OCI-LY1 (cell line): Measurements from ENCODE around the gene CAPN10.

Experiments used
- EZH2 ChIP-seq: fragments of 200-600 bp; sonication (generic), shearing (Covaris generic); IDR thresholded peaks from 2 replicates; pipeline ENCODE4 v1.8.0; 2017; ENCODE audit warnings: borderline replicate concordance, mixed run types, mild to moderate bottlenecking, antibody characterized with exemption, low read length, moderate library complexity, mixed read lengths
- TF ChIP-seq, protein P1 (sequence below): fragments of 200-600 bp; sonication (generic), shearing (Covaris generic); IDR thresholded peaks from 2 replicates; pipeline ENCODE4 v1.5.1; 2017; ENCODE audit warnings: mild to moderate bottlenecking, antibody characterized with exemption, low read length, moderate library complexity, mixed read lengths

DNA sequence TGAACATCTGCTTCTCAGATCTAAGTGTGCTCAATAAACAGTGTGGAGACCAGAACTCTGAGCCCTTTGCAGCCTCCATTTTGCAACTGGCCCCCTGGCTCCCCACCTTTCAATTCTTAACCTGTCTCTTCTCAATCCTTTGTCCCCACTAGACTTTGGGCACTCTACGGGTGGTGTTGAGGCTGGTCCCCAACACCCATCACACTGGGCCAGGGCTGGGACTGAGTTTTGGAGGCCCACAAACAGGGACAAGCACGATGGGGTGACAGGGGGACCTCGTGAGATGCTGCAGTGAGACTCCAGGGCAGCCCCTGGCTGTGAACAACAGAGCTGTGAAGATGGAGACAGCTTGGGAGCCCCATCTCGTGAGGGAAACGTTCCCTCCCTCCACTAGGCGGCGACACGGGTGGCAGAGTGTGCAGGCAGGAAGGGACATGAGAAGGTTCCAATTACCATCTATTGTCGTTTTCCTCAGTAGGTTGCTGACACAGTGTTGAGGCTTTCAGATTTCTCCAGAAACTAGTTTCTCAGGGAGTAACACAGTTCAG lies 29.9 kb upstream of the CAPN10 start:
- TF ChIP-seq, protein P1, sequence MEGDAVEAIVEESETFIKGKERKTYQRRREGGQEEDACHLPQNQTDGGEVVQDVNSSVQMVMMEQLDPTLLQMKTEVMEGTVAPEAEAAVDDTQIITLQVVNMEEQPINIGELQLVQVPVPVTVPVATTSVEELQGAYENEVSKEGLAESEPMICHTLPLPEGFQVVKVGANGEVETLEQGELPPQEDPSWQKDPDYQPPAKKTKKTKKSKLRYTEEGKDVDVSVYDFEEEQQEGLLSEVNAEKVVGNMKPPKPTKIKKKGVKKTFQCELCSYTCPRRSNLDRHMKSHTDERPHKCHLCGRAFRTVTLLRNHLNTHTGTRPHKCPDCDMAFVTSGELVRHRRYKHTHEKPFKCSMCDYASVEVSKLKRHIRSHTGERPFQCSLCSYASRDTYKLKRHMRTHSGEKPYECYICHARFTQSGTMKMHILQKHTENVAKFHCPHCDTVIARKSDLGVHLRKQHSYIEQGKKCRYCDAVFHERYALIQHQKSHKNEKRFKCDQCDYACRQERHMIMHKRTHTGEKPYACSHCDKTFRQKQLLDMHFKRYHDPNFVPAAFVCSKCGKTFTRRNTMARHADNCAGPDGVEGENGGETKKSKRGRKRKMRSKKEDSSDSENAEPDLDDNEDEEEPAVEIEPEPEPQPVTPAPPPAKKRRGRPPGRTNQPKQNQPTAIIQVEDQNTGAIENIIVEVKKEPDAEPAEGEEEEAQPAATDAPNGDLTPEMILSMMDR, result peak; percentile 70
- no peak for TF ChIP-seq EZH2
